ENCODE data around the gene MYCBPAP. TPM values are rescaled to one million over a fixed set of nuclear protein-coding genes. Genes with fewer than 3 reads are reported as not detected.

MYCBPAP gene
- total RNA-seq, 4 donors from 2014 or later, result 0.38 to 2.3 (median 0.54) TPM

DNA sequence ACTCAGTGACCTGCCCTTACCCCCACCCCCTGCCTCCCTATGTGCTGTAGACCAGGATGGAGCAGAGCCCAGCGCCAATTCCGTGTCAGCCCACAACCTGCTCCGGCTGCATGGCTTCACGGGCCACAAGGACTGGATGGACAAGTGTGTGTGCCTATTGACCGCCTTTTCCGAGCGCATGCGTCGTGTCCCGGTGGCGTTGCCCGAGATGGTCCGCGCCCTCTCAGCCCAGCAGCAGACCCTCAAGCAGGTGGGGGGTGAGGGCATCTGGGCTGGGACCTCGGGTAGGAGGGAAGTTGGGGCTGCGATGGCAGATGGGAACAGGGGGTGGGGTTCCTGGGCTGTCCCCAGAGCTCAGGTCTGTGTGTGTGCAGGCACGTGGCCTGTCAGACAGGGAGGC, 46.0 kb downstream of the MYCBPAP start:
- no peak overlapping the region for H3K4me3 ChIP-seq (ENCODE audit: low read depth, poor library complexity, severe bottlenecking)
- intact Hi-C loops (cut with DNase I; ENCODE audit: low total_unique reads), result loop anchor here (5.0 kb wide), 1 partner anchor 128 kb away; no protein-coding TSS in a partner anchor
- no peak for DNase-seq (ENCODE audit: low spot score in 2 of 2)
- WGBS, 2 donors, result 94 to 98% methylated on average over 7 to 14 of the region's 17 CpGs
- no peak for TF ChIP-seq POLR2A (IDR thresholded peaks at IDR 0.05)
- TF ChIP-seq, protein P1, sequence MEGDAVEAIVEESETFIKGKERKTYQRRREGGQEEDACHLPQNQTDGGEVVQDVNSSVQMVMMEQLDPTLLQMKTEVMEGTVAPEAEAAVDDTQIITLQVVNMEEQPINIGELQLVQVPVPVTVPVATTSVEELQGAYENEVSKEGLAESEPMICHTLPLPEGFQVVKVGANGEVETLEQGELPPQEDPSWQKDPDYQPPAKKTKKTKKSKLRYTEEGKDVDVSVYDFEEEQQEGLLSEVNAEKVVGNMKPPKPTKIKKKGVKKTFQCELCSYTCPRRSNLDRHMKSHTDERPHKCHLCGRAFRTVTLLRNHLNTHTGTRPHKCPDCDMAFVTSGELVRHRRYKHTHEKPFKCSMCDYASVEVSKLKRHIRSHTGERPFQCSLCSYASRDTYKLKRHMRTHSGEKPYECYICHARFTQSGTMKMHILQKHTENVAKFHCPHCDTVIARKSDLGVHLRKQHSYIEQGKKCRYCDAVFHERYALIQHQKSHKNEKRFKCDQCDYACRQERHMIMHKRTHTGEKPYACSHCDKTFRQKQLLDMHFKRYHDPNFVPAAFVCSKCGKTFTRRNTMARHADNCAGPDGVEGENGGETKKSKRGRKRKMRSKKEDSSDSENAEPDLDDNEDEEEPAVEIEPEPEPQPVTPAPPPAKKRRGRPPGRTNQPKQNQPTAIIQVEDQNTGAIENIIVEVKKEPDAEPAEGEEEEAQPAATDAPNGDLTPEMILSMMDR (IDR thresholded peaks at IDR 0.05), result no peak

DNA sequence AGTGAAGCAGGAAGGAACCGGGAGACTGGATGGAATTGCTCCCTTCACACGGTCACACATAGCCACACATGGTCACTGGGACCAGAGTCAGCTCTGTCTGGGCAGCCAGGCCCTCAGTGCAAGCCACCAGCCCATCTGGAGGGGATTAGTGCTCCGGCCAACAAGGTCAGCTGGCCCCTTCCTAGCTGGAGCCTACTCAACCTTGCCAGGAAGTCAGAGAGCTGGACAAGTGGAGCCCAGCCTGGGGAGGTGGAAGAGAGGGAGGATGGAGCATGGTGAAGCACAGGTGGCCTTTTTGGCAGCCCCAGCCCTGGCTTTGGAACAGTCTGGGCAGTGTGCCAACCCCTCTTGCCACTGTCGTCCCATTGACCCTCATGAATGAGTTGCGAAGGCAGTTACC, 48.6 kb downstream of the MYCBPAP start:
- 52 to 57% methylated on average over 5 of the region's 5 CpGs for WGBS, 2 donors
- no peak overlapping the region for H3K4me3 ChIP-seq (ENCODE audit: low read depth, poor library complexity, severe bottlenecking)
- no peak for TF ChIP-seq POLR2A (IDR thresholded peaks at IDR 0.05)
- TF ChIP-seq, protein P1 (IDR thresholded peaks at IDR 0.05), result no peak
- intact Hi-C loops (cut with DNase I; ENCODE audit: low total_unique reads), result no loop called here
- DNase-seq (ENCODE audit: low spot score in 2 of 2), result no peak

DNA sequence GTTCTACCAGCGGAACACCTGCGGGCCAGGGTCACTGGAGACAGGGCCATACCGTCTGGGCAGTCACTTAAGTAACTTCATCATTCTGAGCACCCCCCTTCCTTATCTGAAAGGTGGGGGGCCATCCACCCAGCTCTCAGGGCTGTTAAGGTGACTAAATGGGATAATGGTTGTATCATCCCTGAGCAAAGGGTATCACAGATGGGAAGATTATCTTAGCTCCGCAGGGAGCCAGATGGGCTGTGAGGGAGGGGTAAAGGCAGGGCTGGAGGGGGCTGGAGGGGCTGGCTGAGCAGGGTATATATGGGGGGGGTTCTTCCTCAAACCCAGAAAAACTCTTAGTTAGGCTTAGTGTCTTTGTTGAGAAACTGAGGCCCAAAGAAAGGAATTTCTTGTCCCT, 49.4 kb downstream of the MYCBPAP start:
- no peak for DNase-seq (ENCODE audit: low spot score in 2 of 2)
- intact Hi-C loops (cut with DNase I; ENCODE audit: low total_unique reads), result no loop called here
- WGBS, 2 donors, result 91 to 93% methylated on average over 4 of the region's 4 CpGs
- no peak overlapping the region for H3K4me3 ChIP-seq (ENCODE audit: low read depth, poor library complexity, severe bottlenecking)
- TF ChIP-seq, protein P1 (IDR thresholded peaks at IDR 0.05), result no peak
- no peak for TF ChIP-seq POLR2A (IDR thresholded peaks at IDR 0.05)

DNA sequence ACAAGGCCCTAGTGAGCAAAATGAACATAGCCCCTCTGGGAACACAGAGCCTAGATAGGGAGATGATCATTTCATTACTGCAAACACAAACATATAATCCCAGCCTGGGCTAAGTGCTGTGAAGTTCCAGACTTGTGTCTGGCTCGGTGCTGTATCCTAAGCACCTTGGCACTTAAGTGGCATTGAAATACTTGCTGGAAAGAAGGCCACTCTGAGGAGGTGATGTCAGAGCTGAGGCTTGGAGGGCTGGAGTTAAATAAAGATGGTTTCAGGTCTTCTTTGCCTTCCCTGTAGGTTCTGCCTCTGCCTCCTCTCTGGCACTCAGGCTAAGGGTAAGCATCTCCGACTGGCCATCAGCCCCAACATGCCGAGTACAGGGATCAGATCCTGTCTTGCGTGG, 49.9 kb downstream of the MYCBPAP start:
- intact Hi-C loops (cut with DNase I; ENCODE audit: low total_unique reads), result no loop called here
- TF ChIP-seq POLR2A (IDR thresholded peaks at IDR 0.05), result no peak
- TF ChIP-seq, protein P1 (IDR thresholded peaks at IDR 0.05), result no peak
- 52 to 77% methylated on average over 4 of the region's 4 CpGs for WGBS, 2 donors
- H3K4me3 ChIP-seq (ENCODE audit: low read depth, poor library complexity, severe bottlenecking), result no peak overlapping the region
- no peak for DNase-seq (ENCODE audit: low spot score in 2 of 2)

DNA sequence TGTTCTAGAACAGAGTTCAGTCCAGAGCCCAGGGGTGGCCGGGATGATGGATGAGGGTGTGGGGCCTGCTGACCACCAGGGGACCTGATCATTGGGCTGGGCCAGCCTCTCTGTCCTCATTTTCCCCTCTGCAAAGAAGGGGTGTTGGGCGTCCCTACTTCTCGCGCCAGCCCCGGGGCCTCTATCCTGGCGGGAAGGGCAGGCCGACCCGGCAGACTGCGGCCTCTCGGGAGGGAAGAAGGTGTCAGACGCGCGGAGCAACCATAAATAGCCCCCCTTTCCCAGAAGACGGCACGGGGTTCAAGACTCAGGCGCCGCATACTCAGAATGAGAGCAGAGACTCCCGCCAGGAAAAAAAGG, 50.3 kb downstream of the MYCBPAP start:
- intact Hi-C loops (cut with DNase I; ENCODE audit: low total_unique reads), result no loop called here
- no peak for DNase-seq (ENCODE audit: low spot score in 2 of 2)
- WGBS, 2 donors, result 26 to 48% methylated on average over 18 of the region's 18 CpGs
- TF ChIP-seq, protein P1 (IDR thresholded peaks at IDR 0.05), result no peak
- no peak for TF ChIP-seq POLR2A (IDR thresholded peaks at IDR 0.05)
- H3K4me3 ChIP-seq (ENCODE audit: low read depth, poor library complexity, severe bottlenecking), result no peak overlapping the region

DNA sequence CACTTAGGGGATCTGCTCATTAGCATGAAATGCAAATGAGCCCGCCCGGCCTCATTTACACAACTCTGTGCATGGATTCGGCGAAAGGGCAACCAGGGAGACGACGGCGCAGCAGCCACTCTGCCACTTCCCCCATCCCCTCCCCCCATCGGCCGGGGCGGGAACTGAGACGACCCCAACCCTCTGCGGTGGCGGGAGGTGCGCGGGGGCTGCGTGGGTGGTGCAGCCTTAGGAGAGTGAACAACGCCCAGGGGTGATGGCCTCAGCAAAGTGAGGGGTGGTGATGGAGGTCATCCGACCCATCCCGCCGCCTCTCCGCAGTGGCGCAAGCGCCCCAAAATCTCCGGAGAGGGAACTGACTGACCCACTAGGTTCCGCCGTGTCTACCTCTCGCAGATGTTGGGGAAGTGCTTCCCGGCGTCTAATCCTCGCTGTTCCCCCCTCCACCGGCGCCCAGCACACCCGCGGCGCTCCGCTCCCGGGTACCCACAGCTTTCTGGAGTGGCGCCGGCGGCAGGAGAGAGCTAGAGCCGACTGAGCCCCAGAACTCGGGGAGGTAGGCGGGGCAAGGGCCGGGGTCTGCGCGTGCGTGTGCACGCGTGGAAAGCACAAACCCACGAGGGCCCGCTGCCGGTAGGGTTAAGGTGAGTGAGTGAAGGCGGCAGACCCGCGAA, 50.8 kb downstream of the MYCBPAP start:
- intact Hi-C loops (cut with DNase I; ENCODE audit: low total_unique reads), result no loop called here
- 4 to 5% methylated on average over 52 to 55 of the region's 55 CpGs for WGBS, 2 donors
- H3K4me3 ChIP-seq (ENCODE audit: low read depth, poor library complexity, severe bottlenecking), result no peak overlapping the region
- DNase-seq (ENCODE audit: low spot score in 2 of 2), result no peak
- TF ChIP-seq, protein P1 (IDR thresholded peaks at IDR 0.05), result no peak
- TF ChIP-seq POLR2A (IDR thresholded peaks at IDR 0.05), result no peak

All from lower leg skin (tissue), 4 donors.